Activated T-cell treated with anti-CD3 and anti-CD28 coated beads, Interleukin-2, amount 50 U/mL, for 4 hours (primary cell): ENCODE results near the gene PDGFD. TPM values are rescaled to one million over a fixed set of nuclear protein-coding genes. Genes with fewer than 3 reads are reported as not detected.

Experiments used
- ATAC-seq, 2 donors: fragments of 200-7000 bp; cut with Tn5 transposase; one replicate each; pipeline ENCODE4 v1.10.0; 2021
- DNase-seq: peaks from one replicate; pipeline ENCODE4 v3.0.0-alpha.2; 2020
- H3K27me3 Mint-ChIP-seq: one replicate; pipeline ENCODE4 v1.8.0; 2021; ENCODE audit warnings: low read depth, mixed read lengths
- H3K36me3 Mint-ChIP-seq: one replicate; pipeline ENCODE4 v1.8.0; 2022; ENCODE audit warnings: mixed read lengths; ENCODE audit not compliant: insufficient read depth
- H3K4me1 Mint-ChIP-seq: one replicate; pipeline ENCODE4 v1.8.0; 2021; ENCODE audit warnings: low read depth, mixed read lengths
- H3K4me3 Mint-ChIP-seq: one replicate; pipeline ENCODE4 v1.8.0; 2021; ENCODE audit warnings: mild to moderate bottlenecking, moderate library complexity, mixed read lengths
- H3K9me3 Mint-ChIP-seq: one replicate; pipeline ENCODE4 v1.8.0; 2021; ENCODE audit warnings: mixed read lengths
- total RNA-seq, 3 donors: library from RNA; stranded (reverse); gene quantifications; one replicate each; pipeline ENCODE4 v1.2.1, GENCODE V29; 2021

The PDGFD gene
- total RNA-seq, 3 donors from 2014 or later, result 0.05 to 0.16 (median 0.10) TPM

DNA sequence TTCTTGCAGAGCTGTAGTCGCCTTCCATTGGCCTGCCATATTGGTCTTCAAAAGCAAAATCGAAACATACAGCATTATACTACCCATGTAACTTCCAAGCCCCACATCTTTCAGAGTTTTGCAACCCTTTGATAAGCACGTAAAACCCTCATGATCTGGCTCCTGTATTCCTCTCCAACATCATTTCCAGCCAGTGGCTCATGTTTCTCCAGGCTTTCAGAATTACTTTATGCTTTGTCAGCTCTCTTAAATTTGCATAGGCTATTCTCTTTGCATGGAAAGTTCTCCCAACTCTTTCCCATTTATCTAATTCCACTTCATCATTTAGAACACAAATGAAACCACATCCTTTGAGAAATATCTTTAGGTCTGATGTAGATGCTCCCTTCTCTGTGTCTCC is 195.3 kb downstream of the PDGFD start:
- no peaks in the 10 kb centered on the region for H3K27me3 Mint-ChIP-seq
- no peaks in the 10 kb centered on the region for H3K4me1 Mint-ChIP-seq
- H3K9me3 Mint-ChIP-seq, result no peaks in the 10 kb centered on the region
- ATAC-seq (no peak), DNase-seq (no peak)
- no peaks in the 10 kb centered on the region for H3K36me3 Mint-ChIP-seq
- H3K4me3 Mint-ChIP-seq, result no peak overlapping the region

DNA sequence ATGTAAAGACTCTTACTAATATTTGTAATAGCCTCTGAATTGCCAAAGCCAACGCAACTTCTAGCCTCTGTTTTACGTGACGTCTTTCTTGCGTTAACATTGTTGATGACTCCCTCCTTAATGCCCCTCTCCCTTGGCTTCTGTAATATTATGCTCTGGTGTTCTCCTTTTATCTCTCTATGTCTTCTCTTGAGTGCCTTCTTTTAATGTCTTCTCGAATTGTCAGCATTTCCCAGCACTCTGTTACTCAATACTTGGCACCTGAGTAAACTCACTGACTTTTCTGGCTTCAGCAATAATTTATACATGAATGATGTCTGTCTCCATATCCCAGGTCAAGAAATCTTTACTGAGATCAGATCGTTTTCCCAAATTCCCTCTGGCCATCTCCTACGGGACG is 196.0 kb downstream of the PDGFD start:
- ATAC-seq, result no peak
- DNase-seq, result no peak
- Mint-ChIP-seq H3K27me3 (no peaks in the 10 kb centered on the region), H3K4me1 (no peaks in the 10 kb centered on the region), H3K9me3 (no peaks in the 10 kb centered on the region), H3K36me3 (no peaks in the 10 kb centered on the region), H3K4me3 (no peak overlapping the region)

DNA sequence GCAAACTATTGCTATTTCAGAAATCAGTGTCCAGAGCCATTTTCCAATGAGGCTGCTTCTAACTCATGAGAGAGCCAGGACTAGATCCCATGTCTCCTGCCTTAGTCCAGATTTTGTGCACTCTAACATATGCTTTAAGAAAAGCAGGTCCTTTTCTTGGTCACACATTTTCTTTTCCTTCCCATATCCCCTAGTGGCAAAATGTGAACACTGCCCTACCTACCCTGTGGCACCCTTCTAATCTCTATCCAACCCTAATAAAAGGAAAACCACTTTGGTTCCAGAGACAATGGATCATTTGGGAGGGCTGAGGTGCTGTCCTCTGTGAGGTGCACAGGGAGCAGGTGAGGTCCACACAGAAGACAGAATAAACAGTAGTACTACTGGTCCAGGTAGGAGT is 199.6 kb downstream of the PDGFD start:
- ATAC-seq, result no peak
- no peaks in the 10 kb centered on the region for H3K9me3 Mint-ChIP-seq
- no peaks in the 10 kb centered on the region for H3K36me3 Mint-ChIP-seq
- no peak for DNase-seq
- no peaks in the 10 kb centered on the region for H3K27me3 Mint-ChIP-seq
- no peak overlapping the region for H3K4me3 Mint-ChIP-seq
- H3K4me1 Mint-ChIP-seq, result no peaks in the 10 kb centered on the region

DNA sequence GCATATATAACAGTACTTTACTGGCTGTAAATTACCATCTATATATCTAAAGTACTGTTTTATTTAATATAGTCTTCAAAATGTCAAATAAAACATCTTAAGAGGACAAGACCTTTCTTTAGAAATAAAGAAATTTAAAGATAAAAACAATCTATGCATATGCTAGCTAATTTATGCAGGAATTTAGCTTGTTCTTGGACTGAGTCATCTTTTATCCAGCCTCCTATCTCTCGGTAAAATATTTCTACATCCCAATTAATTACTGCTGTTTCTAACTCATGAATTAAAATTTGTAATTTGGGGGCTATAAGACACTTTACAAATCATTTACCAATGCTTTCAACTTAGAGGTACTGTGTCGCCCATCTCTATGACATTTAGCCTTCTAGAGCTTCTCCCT is 200.3 kb downstream of the PDGFD start:
- ATAC-seq (no peak), DNase-seq (no peak)
- H3K27me3 Mint-ChIP-seq, result no peaks in the 10 kb centered on the region
- H3K4me1 Mint-ChIP-seq, result peaks cover 1% of the 10 kb centered on the region
- H3K9me3 Mint-ChIP-seq, result no peaks in the 10 kb centered on the region
- H3K36me3 Mint-ChIP-seq, result no peaks in the 10 kb centered on the region
- H3K4me3 Mint-ChIP-seq, result no peak overlapping the region

DNA sequence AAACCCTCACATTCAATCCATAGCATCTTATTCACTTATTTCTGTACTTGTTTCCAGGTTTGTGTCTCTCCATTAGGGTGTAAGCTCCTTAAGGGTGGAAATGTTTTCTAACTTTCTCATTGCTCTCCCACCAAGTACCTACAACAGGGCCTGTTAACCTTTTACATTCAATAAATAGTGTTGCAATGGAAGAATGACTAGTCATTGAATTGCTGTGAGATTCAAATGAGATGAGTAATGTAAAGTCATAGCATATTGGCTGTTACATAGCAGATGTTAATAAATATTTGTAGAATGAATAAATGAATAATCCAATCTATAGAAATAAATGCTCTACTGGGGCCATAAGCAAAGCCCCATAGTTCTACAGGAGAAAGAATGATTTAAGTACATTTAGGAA is 202.9 kb downstream of the PDGFD start:
- DNase-seq (no peak), ATAC-seq (no peak)
- H3K27me3 Mint-ChIP-seq, result no peaks in the 10 kb centered on the region
- H3K36me3 Mint-ChIP-seq, result no peaks in the 10 kb centered on the region
- H3K4me1 Mint-ChIP-seq, result peaks cover 4% of the 10 kb centered on the region
- no peak overlapping the region for H3K4me3 Mint-ChIP-seq
- no peaks in the 10 kb centered on the region for H3K9me3 Mint-ChIP-seq

DNA sequence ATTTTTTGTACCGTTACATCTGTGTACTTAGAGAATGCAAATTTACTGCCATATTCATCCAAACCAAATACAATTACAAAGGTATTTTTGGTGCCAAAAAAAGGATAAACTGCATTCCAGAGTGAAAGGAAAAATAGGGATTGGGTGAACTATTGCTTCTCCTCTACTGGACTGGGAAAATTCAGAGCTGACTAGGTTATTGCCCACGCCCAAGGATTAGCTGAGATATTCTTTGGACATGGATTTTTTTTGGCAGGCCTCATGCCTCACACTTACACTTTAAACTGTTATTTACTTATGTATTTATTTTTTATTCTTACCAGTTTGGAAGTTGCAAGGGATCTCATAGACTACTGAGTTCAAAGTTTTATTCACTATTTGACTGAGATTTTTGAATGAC is 203.8 kb downstream of the PDGFD start:
- Mint-ChIP-seq H3K4me3 (no peak overlapping the region), H3K27me3 (no peaks in the 10 kb centered on the region), H3K36me3 (no peaks in the 10 kb centered on the region), H3K9me3 (no peaks in the 10 kb centered on the region), H3K4me1 (peaks cover 4% of the 10 kb centered on the region)
- ATAC-seq, result no peak
- DNase-seq, result no peak

DNA sequence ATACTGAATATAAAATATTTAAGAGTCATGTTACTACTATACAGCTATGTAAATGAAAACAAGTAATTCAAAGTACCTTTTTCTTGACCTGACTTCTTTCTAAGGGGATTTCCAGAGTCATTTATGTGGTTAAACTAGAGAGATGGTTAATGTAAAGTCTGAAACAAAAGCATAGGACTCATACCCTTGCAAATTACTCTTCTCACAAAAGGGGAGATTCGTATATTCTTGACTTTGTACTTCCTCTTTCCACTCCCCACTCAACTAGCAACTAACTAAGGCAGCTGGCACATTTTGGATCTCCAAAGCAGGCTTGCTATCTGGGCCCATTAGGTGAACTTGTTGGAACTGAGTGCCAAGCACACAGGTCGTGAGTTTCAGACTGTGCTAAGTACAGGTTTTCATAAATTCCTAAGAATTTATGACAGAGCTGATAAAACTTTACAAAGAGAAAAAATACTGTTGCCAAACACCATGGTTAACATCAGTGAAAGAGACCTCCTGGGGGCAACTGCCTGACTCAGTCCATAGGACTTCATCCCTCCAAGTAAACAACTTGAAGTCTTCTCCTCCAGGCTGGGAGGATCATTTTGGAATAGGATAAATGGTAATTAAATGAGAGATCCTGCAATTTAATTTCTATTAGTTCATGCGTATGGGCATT is 204.5 kb downstream of the PDGFD start:
- ATAC-seq (peak in 1 of 2 donors; percentile 21), DNase-seq (no peak)
- Mint-ChIP-seq H3K36me3 (no peaks in the 10 kb centered on the region), H3K4me1 (peaks cover 4% of the 10 kb centered on the region), H3K27me3 (no peaks in the 10 kb centered on the region), H3K4me3 (no peak overlapping the region), H3K9me3 (no peaks in the 10 kb centered on the region)

DNA sequence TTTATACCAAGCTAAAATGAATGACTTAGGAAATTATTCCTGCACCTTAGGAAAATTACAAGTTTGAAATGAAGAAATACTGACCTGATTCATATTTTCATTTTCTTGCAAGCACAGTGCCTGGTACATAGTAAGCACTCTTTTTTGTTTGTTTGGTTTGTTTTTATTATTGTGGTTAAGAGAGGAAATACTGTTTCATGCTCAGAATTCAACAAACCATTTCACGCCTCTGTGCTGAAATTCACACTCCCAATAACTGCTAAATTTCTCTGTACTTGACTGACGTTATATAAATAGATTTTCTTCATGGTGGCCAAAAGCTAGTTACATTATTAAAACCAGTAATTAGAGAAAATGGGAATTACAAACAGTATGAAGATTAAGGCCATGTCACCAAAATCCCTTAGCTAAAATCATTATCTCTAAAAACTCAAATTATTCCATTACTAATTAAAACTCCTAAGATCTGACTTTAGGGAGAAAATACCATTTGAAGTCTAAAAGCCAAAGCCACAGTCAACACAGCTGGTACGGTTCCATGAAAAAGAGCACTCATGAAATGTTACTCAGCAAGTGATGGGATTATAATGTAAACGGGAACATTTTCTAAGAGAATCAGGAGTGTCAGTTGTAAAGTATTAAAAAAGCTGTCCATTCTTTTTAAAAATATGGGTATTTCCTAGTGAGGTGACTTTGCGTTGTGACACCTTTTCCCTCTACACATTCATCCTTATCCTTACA is 205.3 kb downstream of the PDGFD start:
- Mint-ChIP-seq H3K27me3 (no peaks in the 10 kb centered on the region), H3K36me3 (no peaks in the 10 kb centered on the region), H3K9me3 (no peaks in the 10 kb centered on the region), H3K4me1 (peaks cover 4% of the 10 kb centered on the region), H3K4me3 (no peak overlapping the region)
- ATAC-seq, result no peak
- no peak for DNase-seq

DNA sequence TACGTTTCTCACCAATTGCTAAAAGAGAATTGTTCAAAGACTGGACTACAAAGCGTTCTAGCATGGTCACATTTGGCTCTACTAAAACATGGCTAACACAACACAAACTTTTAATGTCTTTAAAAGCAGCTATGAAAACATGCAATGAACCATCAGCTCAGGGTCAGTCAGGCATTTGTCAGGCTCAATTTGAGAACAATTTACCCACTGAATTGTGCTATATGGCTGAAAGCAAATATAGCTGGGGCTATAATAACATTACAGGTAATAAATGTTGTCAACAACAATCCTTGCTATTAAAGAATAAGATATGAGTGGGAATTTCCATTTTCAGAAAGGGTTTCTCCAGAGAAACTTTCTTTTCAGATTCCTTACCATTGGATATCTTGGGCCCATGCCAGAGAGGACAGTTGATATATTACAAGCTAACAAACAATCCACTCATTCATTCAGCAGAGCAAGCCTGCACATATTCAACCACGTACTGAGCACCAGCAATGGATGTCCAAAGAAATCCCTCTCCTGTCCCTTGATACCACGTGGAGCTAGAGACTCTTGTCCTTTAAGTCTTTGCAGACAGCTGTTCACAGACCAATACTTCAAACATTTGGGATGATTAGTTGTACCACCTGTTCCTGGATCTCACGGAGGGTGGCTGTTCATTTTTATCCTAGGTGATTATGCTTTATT is 210.0 kb downstream of the PDGFD start:
- Mint-ChIP-seq H3K36me3 (no peaks in the 10 kb centered on the region), H3K27me3 (no peaks in the 10 kb centered on the region), H3K4me1 (peaks cover 4% of the 10 kb centered on the region), H3K9me3 (no peaks in the 10 kb centered on the region), H3K4me3 (no peak overlapping the region)
- DNase-seq, result no peak
- ATAC-seq, result no peak

DNA sequence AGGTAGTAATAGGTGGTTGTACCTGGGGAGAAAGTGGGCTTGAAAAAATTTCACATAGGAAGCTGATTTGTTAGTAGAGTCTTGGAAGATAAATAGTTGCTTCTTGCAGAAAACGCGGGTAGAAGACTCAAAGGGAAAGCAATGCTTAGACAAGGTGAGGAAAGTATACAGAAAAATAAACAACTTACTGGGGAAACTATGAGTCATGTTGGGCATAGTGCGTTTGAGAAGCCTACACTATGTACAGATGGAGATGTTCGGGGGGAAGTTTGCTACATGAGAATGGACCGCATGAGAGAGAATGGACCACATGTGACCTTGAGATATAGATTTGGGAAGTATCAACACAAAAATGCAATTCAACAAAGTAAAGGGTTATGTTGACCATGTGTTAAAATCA is 214.2 kb downstream of the PDGFD start:
- DNase-seq (no peak), ATAC-seq (no peak)
- H3K36me3 Mint-ChIP-seq, result no peaks in the 10 kb centered on the region
- H3K27me3 Mint-ChIP-seq, result no peaks in the 10 kb centered on the region
- H3K4me1 Mint-ChIP-seq, result no peaks in the 10 kb centered on the region
- no peaks in the 10 kb centered on the region for H3K9me3 Mint-ChIP-seq
- no peak overlapping the region for H3K4me3 Mint-ChIP-seq

DNA sequence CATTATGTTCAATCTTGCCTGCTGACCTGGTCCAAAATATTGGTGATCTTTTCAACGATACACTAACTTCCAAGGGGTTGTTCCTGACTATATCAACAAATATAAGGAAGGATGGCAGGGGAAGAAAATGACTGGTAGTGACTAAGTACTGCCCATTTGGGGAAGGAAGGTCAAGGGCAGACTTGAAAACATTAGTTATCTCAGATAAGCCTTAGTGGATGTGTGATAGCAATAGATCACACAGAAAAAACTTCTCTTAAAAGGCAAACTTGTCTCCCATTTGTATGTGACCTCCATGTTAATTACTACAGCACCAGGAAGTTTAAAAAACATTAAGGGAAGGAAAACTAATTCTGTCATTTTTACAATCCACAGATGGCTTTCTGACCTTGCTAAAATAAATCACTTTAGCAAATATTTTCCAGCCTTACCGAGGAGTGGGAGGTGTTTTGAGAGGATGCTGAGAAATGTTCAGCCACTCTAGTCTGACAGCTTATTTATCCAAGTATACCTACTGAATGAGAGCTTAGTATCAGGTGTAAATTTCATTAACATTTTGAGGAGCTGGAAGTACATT is 215.7 kb downstream of the PDGFD start:
- Mint-ChIP-seq H3K4me1 (no peaks in the 10 kb centered on the region), H3K4me3 (no peak overlapping the region), H3K9me3 (no peaks in the 10 kb centered on the region), H3K27me3 (no peaks in the 10 kb centered on the region), H3K36me3 (no peaks in the 10 kb centered on the region)
- DNase-seq, result no peak
- ATAC-seq, result no peak

DNA sequence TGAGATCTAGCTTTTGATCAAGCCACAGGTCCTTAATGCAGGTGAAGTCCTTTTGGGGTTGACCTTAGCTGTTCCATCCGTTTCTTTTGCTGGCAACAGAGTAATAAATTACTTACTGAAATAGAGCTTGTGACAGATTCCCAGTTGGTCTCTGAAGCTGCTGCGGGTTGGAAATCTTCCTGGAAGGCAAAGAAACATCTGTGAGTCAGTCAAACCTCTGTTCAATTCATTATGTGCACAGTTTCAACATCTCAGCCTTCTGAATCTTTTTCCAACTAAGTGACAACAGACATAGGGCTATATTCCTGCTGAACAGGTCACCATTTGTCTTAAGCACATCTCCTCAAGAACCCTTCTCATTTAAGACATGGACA is 216.4 kb downstream of the PDGFD start:
- no peak for DNase-seq
- Mint-ChIP-seq H3K4me3 (no peak overlapping the region), H3K27me3 (no peaks in the 10 kb centered on the region), H3K36me3 (no peaks in the 10 kb centered on the region), H3K9me3 (no peaks in the 10 kb centered on the region), H3K4me1 (no peaks in the 10 kb centered on the region)
- ATAC-seq, result no peak

DNA sequence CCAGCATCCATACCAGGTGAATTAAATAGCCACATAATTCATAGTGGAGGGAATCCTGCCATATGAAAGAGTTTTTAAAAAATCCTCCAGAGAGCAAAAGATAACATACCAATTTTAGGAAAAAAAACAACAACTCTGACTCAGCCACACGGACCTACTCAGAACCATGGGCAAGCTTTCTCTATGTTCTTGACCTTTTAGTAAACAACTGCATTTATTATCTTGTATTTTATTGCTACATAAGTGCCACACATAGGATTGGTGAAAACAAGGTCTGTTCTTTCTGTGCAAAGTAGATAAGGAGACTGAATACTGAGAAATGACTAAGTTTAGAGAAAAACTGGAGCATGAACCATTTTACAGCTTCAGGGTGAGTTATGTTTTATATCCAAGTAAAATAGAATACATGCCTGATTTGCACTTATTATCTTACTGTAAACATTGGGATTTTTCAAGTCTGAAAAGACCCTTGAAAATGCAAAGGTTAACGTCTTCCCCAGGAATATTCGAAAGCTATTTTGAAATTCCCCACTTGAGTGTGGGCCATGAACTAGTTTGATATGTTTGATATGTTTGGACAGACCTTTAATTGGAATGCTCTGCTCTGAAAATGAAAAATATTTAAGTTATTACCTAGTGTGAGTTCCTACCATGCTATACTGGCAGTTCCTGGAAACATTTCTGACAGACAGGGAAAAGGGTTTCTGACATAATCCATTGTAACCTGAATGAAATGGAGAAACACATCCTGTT is 217.0 kb downstream of the PDGFD start:
- Mint-ChIP-seq H3K4me1 (no peaks in the 10 kb centered on the region), H3K27me3 (no peaks in the 10 kb centered on the region), H3K9me3 (no peaks in the 10 kb centered on the region), H3K4me3 (no peak overlapping the region), H3K36me3 (no peaks in the 10 kb centered on the region)
- no peak for DNase-seq
- ATAC-seq, result no peak

DNA sequence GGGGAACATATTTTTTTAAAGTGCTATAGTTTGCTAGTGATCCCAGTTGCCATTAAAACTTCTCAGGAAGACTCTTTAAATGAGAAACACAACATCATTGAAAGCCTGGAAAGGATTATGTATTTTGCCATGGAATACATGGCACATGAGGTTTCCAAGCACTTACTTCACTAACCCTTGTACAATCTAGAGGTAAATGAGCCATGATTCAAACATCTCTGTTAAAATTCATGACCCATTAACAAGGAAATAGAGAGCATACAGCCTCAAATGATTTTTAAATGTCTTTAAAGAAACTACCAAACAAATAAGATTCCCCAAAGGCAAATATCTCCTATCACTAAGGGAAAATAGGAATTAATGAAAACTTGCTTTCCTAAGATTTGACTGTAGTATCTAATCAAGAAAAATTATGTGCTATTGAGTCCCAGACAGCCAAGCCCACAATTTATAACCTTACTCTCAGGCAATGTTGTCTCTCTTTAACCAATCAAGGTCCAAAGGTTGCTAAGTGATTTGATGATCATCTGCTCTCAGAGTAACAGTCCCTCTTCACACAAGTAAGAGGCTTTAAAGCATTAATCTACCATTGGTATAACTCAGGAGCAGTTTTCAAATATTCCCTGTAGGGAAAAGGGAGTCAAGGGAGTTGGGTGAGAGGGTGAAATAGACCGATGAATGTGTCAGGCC is 219.6 kb downstream of the PDGFD start:
- no peaks in the 10 kb centered on the region for H3K4me1 Mint-ChIP-seq
- DNase-seq (no peak), ATAC-seq (no peak)
- no peaks in the 10 kb centered on the region for H3K9me3 Mint-ChIP-seq
- no peak overlapping the region for H3K4me3 Mint-ChIP-seq
- H3K27me3 Mint-ChIP-seq, result no peaks in the 10 kb centered on the region
- H3K36me3 Mint-ChIP-seq, result no peaks in the 10 kb centered on the region
